ENCODE results near the gene PFKM. TPM values are rescaled to one million over a fixed set of nuclear protein-coding genes. Genes with fewer than 3 reads are reported as not detected.

PFKM gene
- total and polyA plus RNA-seq, 9 of the 15 experiments (the other 6 are each of a cell fraction or from before 2014, with no cell fraction given) = 16.5 to 39.9 (median 31.7) TPM

- intact Hi-C loops (cut with micrococcal nuclease) (loop anchor here (10.0 kb wide), 2 partner anchors 165 to 445 kb away; no protein-coding TSS in a partner anchor), in situ Hi-C loops (cut with MboI) (loop anchor here (10.0 kb wide), 1 partner anchor 195 kb away; the partner anchor contains the start of gene TMEM106C)
- no peak overlapping the region for H3K27ac ChIP-seq (ENCODE audit: extremely low read depth, low read depth, low read length)
- POLR2A ChIA-PET = no interaction called here
- no peaks in the 10 kb centered on the region for H4K20me1 ChIP-seq (replicated peaks; ENCODE audit: control insufficient read depth, insufficient read depth, low read length)
- no peaks in the 10 kb centered on the region for H3K27me3 ChIP-seq (ENCODE audit: control insufficient read depth in 2 of 2, insufficient read depth in 2 of 2, low read length in 2 of 2)
- no peak for TF ChIP-seq PTTG1 (tag; IDR thresholded peaks at IDR 0.05; ENCODE audit: low read depth)
- TF ChIP-seq ZNF583 (CRISPR knock-in tag; IDR thresholded peaks at IDR 0.05) = no peak
- TF ChIP-seq ERF (CRISPR knock-in tag; IDR thresholded peaks at IDR 0.05) = no peak
- no peak for TF ChIP-seq ZNF197 (CRISPR knock-in tag; IDR thresholded peaks at IDR 0.05; ENCODE audit: low read depth)
- no peak for TF ChIP-seq SMARCB1 (IDR thresholded peaks at IDR 0.05; ENCODE audit: insufficient read length, low read depth)
- TF ChIP-seq ZNF586 (CRISPR knock-in tag; conservative IDR thresholded peaks at IDR 0.05) = no peak
- TF ChIP-seq POLR2A (conservative IDR thresholded peaks at IDR 0.05) = no peak
- TF ChIP-seq NR0B1 (IDR thresholded peaks at IDR 0.05; ENCODE audit: partially characterized antibody) = no peak
- TF ChIP-seq TAF15 (IDR thresholded peaks at IDR 0.05; ENCODE audit: low read depth, low read length) = no peak
- TF ChIP-seq ZNF384 (IDR thresholded peaks at IDR 0.05; ENCODE audit: low read depth, low read length) = no peak
- no peak for TF ChIP-seq MXD1 (CRISPR knock-in tag; IDR thresholded peaks at IDR 0.05; ENCODE audit: borderline replicate concordance, poor library complexity, severe bottlenecking)
- H3K4me1 ChIP-seq (replicated peaks in 1 of 2; ENCODE audit: control insufficient read depth in 2 of 2, insufficient read depth in 2 of 2, low read length in 2 of 2) = peaks cover 4 to 7% of the 10 kb centered on the region in 2 experiments
- ATAC-seq = no peak
- no peaks in the 10 kb centered on the region for H3K9me1 ChIP-seq (ENCODE audit: control insufficient read depth, insufficient read depth, low read length)
- 88% methylated on average over 5 of the region's 5 CpGs for WGBS (ENCODE audit: insufficient coverage, low coverage, missing lambda C conversion rate)
- BruUV-seq (replicated peaks) = no TSS peak
- peaks cover 13% of the 10 kb centered on the region; the same call in 2 of the 3 replicates for H3K79me2 ChIP-seq (ENCODE audit: control insufficient read depth, insufficient read depth, low read length)
- H3K9ac ChIP-seq (ENCODE audit: insufficient read depth in 1 of 2, low read depth in 2 of 2, low read length in 2 of 2) = no peak overlapping the region
- DNase-seq (ENCODE audit: extremely low read depth in 1 of 4, low spot score in 3 of 4) = no peak
- no peak for FAIRE-seq
- no peaks in the 10 kb centered on the region for H3K9me3 ChIP-seq (replicated peaks; ENCODE audit: control insufficient read depth, insufficient read depth, low read depth, low read length)
- H3K36me3 ChIP-seq (ENCODE audit: control insufficient read depth, insufficient read depth, low read length) = no peaks in the 10 kb centered on the region
- H3K4me2 ChIP-seq (ENCODE audit: insufficient read depth, low read length) = no peak overlapping the region
- H2AFZ ChIP-seq (ENCODE audit: low read depth, low read length) = no peak overlapping the region
- no peak overlapping the region for H3K4me3 ChIP-seq
- CTCF ChIA-PET (ENCODE audit: low intra/inter-chr PET ratio) = no interaction called here
These were observed 40.9 kb downstream of the PFKM start for GRCh38 chr12:48160046-48160445.
